C4-2B (cell line): ENCODE measurements around the gene SUPT20HL2.

Experiments used
- ZFX ChIP-seq: fragments of 450-650 bp; IDR thresholded peaks from 2 replicates; pipeline ENCODE4 v1.6.1; 2017
- TF ChIP-seq, protein P1 (sequence below): fragments of 450-650 bp; conservative IDR thresholded peaks from 2 replicates; pipeline ENCODE4 v1.5.1; 2017; ENCODE audit warnings: mild to moderate bottlenecking

- TF ChIP-seq, protein P1, sequence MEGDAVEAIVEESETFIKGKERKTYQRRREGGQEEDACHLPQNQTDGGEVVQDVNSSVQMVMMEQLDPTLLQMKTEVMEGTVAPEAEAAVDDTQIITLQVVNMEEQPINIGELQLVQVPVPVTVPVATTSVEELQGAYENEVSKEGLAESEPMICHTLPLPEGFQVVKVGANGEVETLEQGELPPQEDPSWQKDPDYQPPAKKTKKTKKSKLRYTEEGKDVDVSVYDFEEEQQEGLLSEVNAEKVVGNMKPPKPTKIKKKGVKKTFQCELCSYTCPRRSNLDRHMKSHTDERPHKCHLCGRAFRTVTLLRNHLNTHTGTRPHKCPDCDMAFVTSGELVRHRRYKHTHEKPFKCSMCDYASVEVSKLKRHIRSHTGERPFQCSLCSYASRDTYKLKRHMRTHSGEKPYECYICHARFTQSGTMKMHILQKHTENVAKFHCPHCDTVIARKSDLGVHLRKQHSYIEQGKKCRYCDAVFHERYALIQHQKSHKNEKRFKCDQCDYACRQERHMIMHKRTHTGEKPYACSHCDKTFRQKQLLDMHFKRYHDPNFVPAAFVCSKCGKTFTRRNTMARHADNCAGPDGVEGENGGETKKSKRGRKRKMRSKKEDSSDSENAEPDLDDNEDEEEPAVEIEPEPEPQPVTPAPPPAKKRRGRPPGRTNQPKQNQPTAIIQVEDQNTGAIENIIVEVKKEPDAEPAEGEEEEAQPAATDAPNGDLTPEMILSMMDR = no peak
- no peak for TF ChIP-seq ZFX
Observed at GRCh38 chrX:24334461-24334860, 20.6 kb upstream of the SUPT20HL2 start.
